ENCODE data around the gene PPIG. TPM values are rescaled to one million over a fixed set of nuclear protein-coding genes. Genes with fewer than 3 reads are reported as not detected.
"Not testable (repeated sequence)": the region's sequence is repeated elsewhere in the genome, so short reads cannot be mapped to it uniquely, and the experiment has no call there.

Gene PPIG
- total RNA-seq, 1 experiment from 2014 or later, result 60.3 TPM

GRCh38 chr2:169562519-169562918 is 21.6 kb upstream of the PPIG start:
- Histone ChIP-seq H3K4me1 (no peaks in the 10 kb centered on the region), H3K4me3 (ENCODE audit: low read depth, low read length) (no peak overlapping the region), H3K36me3 (ENCODE audit: control insufficient read depth, insufficient read depth, low read length) (no peaks in the 10 kb centered on the region), H3K9me3 (no peaks in the 10 kb centered on the region), H3K27me3 (replicated peaks; ENCODE audit: control insufficient read depth, insufficient read depth, low read length) (no peaks in the 10 kb centered on the region)
- Mint-ChIP-seq H3K27ac (ENCODE audit: unreplicated experiment) (no peak overlapping the region), H3K36me3 (ENCODE audit: insufficient read depth, unreplicated experiment) (peaks cover 28% of the 10 kb centered on the region), H3K9me3 (ENCODE audit: unreplicated experiment) (no peaks in the 10 kb centered on the region), H3K27me3 (ENCODE audit: insufficient read depth, unreplicated experiment) (no peaks in the 10 kb centered on the region), H3K4me1 (ENCODE audit: low read depth, unreplicated experiment) (no peaks in the 10 kb centered on the region), H3K4me3 (ENCODE audit: unreplicated experiment) (no peak overlapping the region)
- CTCF ChIA-PET, result no interaction called here
- POLR2A ChIA-PET, result no interaction called here
- intact Hi-C loops (cut with micrococcal nuclease; ENCODE audit: unreplicated experiment), result no loop called here
- no peak for TF ChIP-seq CTCF (IDR thresholded peaks at IDR 0.05; ENCODE audit: insufficient read depth in 1 of 2, low read depth in 1 of 2, low read length in 1 of 2, severe bottlenecking in 1 of 2, unreplicated experiment in 1 of 2)
- BruUV-seq (replicated peaks), result no TSS peak
- no peak for DNase-seq

- Mint-ChIP-seq H3K27ac (ENCODE audit: unreplicated experiment) (no peak overlapping the region), H3K27me3 (ENCODE audit: insufficient read depth, unreplicated experiment) (no peaks in the 10 kb centered on the region), H3K36me3 (ENCODE audit: insufficient read depth, unreplicated experiment) (peaks cover 34% of the 10 kb centered on the region), H3K4me1 (ENCODE audit: low read depth, unreplicated experiment) (no peaks in the 10 kb centered on the region), H3K9me3 (ENCODE audit: unreplicated experiment) (no peaks in the 10 kb centered on the region), H3K4me3 (ENCODE audit: unreplicated experiment) (no peak overlapping the region)
- Histone ChIP-seq H3K9me3 (no peaks in the 10 kb centered on the region), H3K27me3 (replicated peaks; ENCODE audit: control insufficient read depth, insufficient read depth, low read length) (no peaks in the 10 kb centered on the region), H3K36me3 (ENCODE audit: control insufficient read depth, insufficient read depth, low read length) (no peaks in the 10 kb centered on the region), H3K4me3 (ENCODE audit: low read depth, low read length) (no peak overlapping the region), H3K4me1 (no peaks in the 10 kb centered on the region)
- intact Hi-C loops (cut with micrococcal nuclease; ENCODE audit: unreplicated experiment), result no loop called here
- POLR2A ChIA-PET, result no interaction called here
- TF ChIP-seq CTCF (IDR thresholded peaks at IDR 0.05; ENCODE audit: insufficient read depth in 1 of 2, low read depth in 1 of 2, low read length in 1 of 2, severe bottlenecking in 1 of 2, unreplicated experiment in 1 of 2), result no peak
- DNase-seq, result no peak
- no TSS peak for BruUV-seq (replicated peaks)
- CTCF ChIA-PET, result no interaction called here
Measured at GRCh38 chr2:169565686-169566085, 18.5 kb upstream of the PPIG start.

- Mint-ChIP-seq H3K4me3 (ENCODE audit: unreplicated experiment) (no peak overlapping the region), H3K27me3 (ENCODE audit: insufficient read depth, unreplicated experiment) (no peaks in the 10 kb centered on the region), H3K27ac (ENCODE audit: unreplicated experiment) (no peak overlapping the region), H3K9me3 (ENCODE audit: unreplicated experiment) (no peaks in the 10 kb centered on the region), H3K4me1 (ENCODE audit: low read depth, unreplicated experiment) (no peaks in the 10 kb centered on the region), H3K36me3 (ENCODE audit: insufficient read depth, unreplicated experiment) (peaks cover 13% of the 10 kb centered on the region)
- no peaks in the 10 kb centered on the region for H3K36me3 ChIP-seq (ENCODE audit: control insufficient read depth, insufficient read depth, low read length)
- CTCF ChIA-PET, result no interaction called here
- intact Hi-C loops (cut with micrococcal nuclease; ENCODE audit: unreplicated experiment), result no loop called here
- no peak for TF ChIP-seq CTCF (IDR thresholded peaks at IDR 0.05; ENCODE audit: insufficient read depth in 1 of 2, low read depth in 1 of 2, low read length in 1 of 2, severe bottlenecking in 1 of 2, unreplicated experiment in 1 of 2)
- DNase-seq, result no peak
- H3K9me3 ChIP-seq, result no peaks in the 10 kb centered on the region
- no peak overlapping the region for H3K4me3 ChIP-seq (ENCODE audit: low read depth, low read length)
- BruUV-seq (replicated peaks), result no TSS peak
- H3K27me3 ChIP-seq (replicated peaks; ENCODE audit: control insufficient read depth, insufficient read depth, low read length), result no peaks in the 10 kb centered on the region
- H3K4me1 ChIP-seq, result peaks cover 4% of the 10 kb centered on the region; the same call in 1 of the 2 replicates
- POLR2A ChIA-PET, result no interaction called here
Measured at GRCh38 chr2:169569948-169570347, 14.2 kb upstream of the PPIG start.

- H3K9me3 ChIP-seq; H3K9me3 Mint-ChIP-seq (ENCODE audit: unreplicated experiment); DNase-seq; CTCF ChIA-PET; H3K4me1 Mint-ChIP-seq (ENCODE audit: low read depth, unreplicated experiment); H3K27ac Mint-ChIP-seq (ENCODE audit: unreplicated experiment); H3K27me3 Mint-ChIP-seq (ENCODE audit: insufficient read depth, unreplicated experiment); intact Hi-C loops (cut with micrococcal nuclease; ENCODE audit: unreplicated experiment); H3K27me3 ChIP-seq (replicated peaks; ENCODE audit: control insufficient read depth, insufficient read depth, low read length); POLR2A ChIA-PET; H3K4me1 ChIP-seq; H3K4me3 ChIP-seq (ENCODE audit: low read depth, low read length); H3K36me3 ChIP-seq (ENCODE audit: control insufficient read depth, insufficient read depth, low read length); BruUV-seq (replicated peaks); H3K4me3 Mint-ChIP-seq (ENCODE audit: unreplicated experiment): not testable (repeated sequence)
- peaks cover 12% of the 10 kb centered on the region for H3K36me3 Mint-ChIP-seq (ENCODE audit: insufficient read depth, unreplicated experiment)
Measured at GRCh38 chr2:169570752-169571151, 13.4 kb upstream of the PPIG start.

Measured in Caco-2 (cell line).